Measurements from ENCODE around the gene TTC6. TPM values are rescaled to one million over a fixed set of nuclear protein-coding genes. Genes with fewer than 3 reads are reported as not detected.

TTC6 gene
- total RNA-seq, 1 donor from 2014 or later, result 0.40 TPM

DNA sequence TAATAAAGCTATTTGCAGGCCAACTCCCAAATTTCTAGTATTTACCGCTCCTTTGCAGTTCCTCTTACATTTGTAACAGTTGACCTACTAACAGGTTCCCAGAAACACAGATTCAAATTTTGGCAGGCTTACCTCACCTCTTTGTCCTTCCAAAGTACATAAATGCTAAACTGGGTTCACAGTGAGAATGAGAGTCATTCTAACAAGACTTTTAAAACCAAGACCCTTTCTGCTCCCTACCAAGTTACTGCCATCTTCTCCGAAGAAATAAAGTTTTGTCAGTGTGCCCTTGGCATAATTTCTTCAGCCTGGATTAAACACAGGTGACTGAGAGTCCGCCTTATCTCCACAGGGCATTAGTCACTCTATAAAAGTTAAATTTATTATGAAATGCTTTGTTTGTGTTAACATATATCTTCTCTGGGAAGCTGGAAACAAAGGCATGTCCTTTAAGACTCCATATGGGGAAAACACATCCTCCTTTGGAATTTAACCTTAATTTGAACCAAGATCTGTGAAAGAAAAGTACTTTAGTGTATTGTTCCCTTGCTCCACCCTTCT, 28.5 kb upstream of the TTC6 start:
- Mint-ChIP-seq H3K9me3 (no peaks in the 10 kb centered on the region), H3K27ac (ENCODE audit: unreplicated experiment) (no peak overlapping the region), H3K36me3 (ENCODE audit: low read depth) (no peaks in the 10 kb centered on the region), H3K27me3 (ENCODE audit: low read depth) (no peaks in the 10 kb centered on the region), H3K4me1 (no peaks in the 10 kb centered on the region), H3K4me3 (no peak overlapping the region)
- no peak for TF ChIP-seq CTCF (conservative IDR thresholded peaks at IDR 0.05)
- no peak for DNase-seq (ENCODE audit: low read depth, low spot score)

DNA sequence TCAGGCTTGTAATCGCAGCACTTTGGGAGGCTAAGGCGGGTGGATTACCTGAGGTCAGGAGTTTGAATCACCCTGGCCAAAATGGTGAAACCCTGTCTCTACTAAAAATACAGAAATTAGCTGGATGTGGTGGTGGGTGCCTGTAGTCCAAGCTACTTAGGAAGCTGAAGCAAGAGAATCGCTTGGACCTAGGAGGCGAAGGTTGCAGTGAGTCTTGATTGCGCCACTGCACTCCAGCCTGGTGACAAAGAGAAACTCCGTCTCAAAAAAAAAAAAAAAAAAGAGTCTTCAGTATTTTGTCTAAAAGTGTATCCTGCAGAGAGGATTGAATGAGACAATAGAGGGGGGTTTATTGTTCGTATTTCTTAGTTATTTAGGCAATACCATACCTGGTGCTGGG, 25.7 kb upstream of the TTC6 start:
- Mint-ChIP-seq H3K36me3 (ENCODE audit: low read depth) (no peaks in the 10 kb centered on the region), H3K27me3 (ENCODE audit: low read depth) (peaks cover 9% of the 10 kb centered on the region), H3K9me3 (no peaks in the 10 kb centered on the region), H3K27ac (ENCODE audit: unreplicated experiment) (no peak overlapping the region), H3K4me3 (no peak overlapping the region), H3K4me1 (no peaks in the 10 kb centered on the region)
- no peak for TF ChIP-seq CTCF (conservative IDR thresholded peaks at IDR 0.05)
- no peak for DNase-seq (ENCODE audit: low read depth, low spot score)

DNA sequence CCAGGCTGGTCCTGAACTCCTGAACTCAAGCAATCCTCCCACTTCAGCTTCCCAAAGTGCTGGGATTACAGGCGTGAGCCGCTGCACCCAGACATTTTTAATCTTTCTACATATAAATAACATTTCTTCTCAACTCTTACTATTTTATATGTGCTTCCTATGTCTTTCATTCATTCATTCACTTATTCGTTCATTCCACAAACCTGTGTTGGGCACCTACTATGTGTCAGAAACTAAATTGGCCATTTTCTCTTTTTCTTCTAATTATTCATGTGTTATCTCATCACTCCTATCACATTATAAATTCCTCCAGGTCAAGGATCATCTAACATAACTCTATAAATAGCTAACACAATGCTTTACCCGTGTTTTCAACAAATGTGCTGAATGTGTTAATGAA, 24.0 kb upstream of the TTC6 start:
- H3K4me3 Mint-ChIP-seq, result no peak overlapping the region
- no peak for TF ChIP-seq CTCF (conservative IDR thresholded peaks at IDR 0.05)
- H3K36me3 Mint-ChIP-seq (ENCODE audit: low read depth), result no peaks in the 10 kb centered on the region
- H3K9me3 Mint-ChIP-seq, result no peaks in the 10 kb centered on the region
- peaks cover 24% of the 10 kb centered on the region for H3K27me3 Mint-ChIP-seq (ENCODE audit: low read depth)
- no peaks in the 10 kb centered on the region for H3K4me1 Mint-ChIP-seq
- no peak overlapping the region for H3K27ac Mint-ChIP-seq (ENCODE audit: unreplicated experiment)
- no peak for DNase-seq (ENCODE audit: low read depth, low spot score)

- Mint-ChIP-seq H3K4me1 (peaks cover 5% of the 10 kb centered on the region), H3K4me3 (no peak overlapping the region), H3K27me3 (ENCODE audit: low read depth) (peaks cover 38% of the 10 kb centered on the region), H3K9me3 (no peaks in the 10 kb centered on the region), H3K27ac (ENCODE audit: unreplicated experiment) (no peak overlapping the region), H3K36me3 (ENCODE audit: low read depth) (no peaks in the 10 kb centered on the region)
- TF ChIP-seq CTCF (conservative IDR thresholded peaks at IDR 0.05), result no peak
- DNase-seq (ENCODE audit: low read depth, low spot score), result no peak
Measured at GRCh38 chr14:37573356-37573755, 22.1 kb upstream of the TTC6 start.

- no peak for DNase-seq (ENCODE audit: low read depth, low spot score)
- Mint-ChIP-seq H3K27me3 (ENCODE audit: low read depth) (peaks cover 87% of the 10 kb centered on the region), H3K4me1 (peaks cover 15% of the 10 kb centered on the region), H3K36me3 (ENCODE audit: low read depth) (no peaks in the 10 kb centered on the region), H3K4me3 (no peak overlapping the region), H3K9me3 (no peaks in the 10 kb centered on the region), H3K27ac (ENCODE audit: unreplicated experiment) (no peak overlapping the region)
- TF ChIP-seq CTCF (conservative IDR thresholded peaks at IDR 0.05), result no peak
Measured at GRCh38 chr14:37579274-37579673, 16.2 kb upstream of the TTC6 start.

GRCh38 chr14:37580146-37580545, 15.3 kb upstream of the TTC6 start:
- Mint-ChIP-seq H3K9me3 (no peaks in the 10 kb centered on the region), H3K4me3 (no peak overlapping the region), H3K27me3 (ENCODE audit: low read depth) (peaks cover 90% of the 10 kb centered on the region), H3K4me1 (peaks cover 15% of the 10 kb centered on the region), H3K27ac (ENCODE audit: unreplicated experiment) (no peak overlapping the region), H3K36me3 (ENCODE audit: low read depth) (no peaks in the 10 kb centered on the region)
- DNase-seq (ENCODE audit: low read depth, low spot score), result no peak
- TF ChIP-seq CTCF (conservative IDR thresholded peaks at IDR 0.05), result no peak
